Measurements from ENCODE around the gene TCTN2. TPM values are rescaled to one million over a fixed set of nuclear protein-coding genes. Genes with fewer than 3 reads are reported as not detected.

Gene TCTN2
- 21.4 and 27.7 TPM in 2 replicates for total RNA-seq

GRCh38 chr12:123670882-123671728, at the start of gene TCTN2:
Gene TCTN2, plus strand, starts transcription at chr12:123671113. Its CDS starts 128 bp downstream, at chr12:123671241.

GRCh38 chr12:123633379-123634141, 37.4 kb upstream of the TCTN2 start, which contains the start of the genes EIF2B1 and GTF2H3:
Gene EIF2B1, minus strand, starts transcription at chr12:123633686. Its CDS starts 129 bp downstream, at chr12:123633557.
Gene GTF2H3, plus strand, starts transcription at chr12:123633829. Its CDS starts 31 bp downstream, at chr12:123633860.

Other genes with a start within 250 kb of the TCTN2 start
- 2.9 and 3.9 TPM in 2 replicates for gene RILPL2, start 234.4 kb upstream of the TCTN2 start, total RNA-seq
- 8.9 and 12.3 TPM in 2 replicates for gene SNRNP35, start 213.0 kb upstream of the TCTN2 start, total RNA-seq
- gene RILPL1, start 137.4 kb upstream of the TCTN2 start, total RNA-seq, result 15.2 and 16.6 TPM in 2 replicates
- gene TMED2, start 86.6 kb upstream of the TCTN2 start, total RNA-seq, result 334 and 372 TPM in 2 replicates
- gene DDX55, start 69.0 kb upstream of the TCTN2 start, total RNA-seq, result 15.9 and 22.9 TPM in 2 replicates
- gene EIF2B1, start 37.4 kb upstream of the TCTN2 start, total RNA-seq, result 31.8 and 40.7 TPM in 2 replicates
- 34.0 and 44.0 TPM in 2 replicates for gene GTF2H3, start 37.3 kb upstream of the TCTN2 start, total RNA-seq
- 26.6 and 40.7 TPM in 2 replicates for gene ATP6V0A2, start 41.2 kb downstream of the TCTN2 start, total RNA-seq
- gene DNAH10, start 91.2 kb downstream of the TCTN2 start, total RNA-seq, result 0.36 and 0.81 TPM in 2 replicates